ENCODE results near the gene LAMB1. TPM values are rescaled to one million over a fixed set of nuclear protein-coding genes. Genes with fewer than 3 reads are reported as not detected.

Gene LAMB1
- total RNA-seq, 2 experiments from 2014 or later = not detected

GRCh38 chr7:107874605-107875446 is 128.1 kb downstream of the LAMB1 start:
- DNase-seq (peak in 7 of 14 experiments; percentile 14 to 78 (median 50)), ATAC-seq (ENCODE audit: poor library complexity) (peak; percentile 70)
- no peaks in the 10 kb centered on the region for H3K27me3 ChIP-seq (ENCODE audit: control insufficient read depth in 1 of 2, insufficient read depth in 2 of 2, low read length in 2 of 2)
- Mint-ChIP-seq H3K27me3 (no peaks in the 10 kb centered on the region), H3K4me3 (no peak overlapping the region), H3K27ac (peak overlapping the region; percentile 73), H3K9me3 (no peaks in the 10 kb centered on the region), H3K4me1 (ENCODE audit: low read depth) (peaks cover 69% of the 10 kb centered on the region), H3K36me3 (ENCODE audit: low read depth) (no peaks in the 10 kb centered on the region)
- CTCF ChIA-PET = interaction anchor here (0.6 to 2.9 kb wide), 16 partner anchors 10 to 760 kb away, joined by 3 to 30 read pairs (median 4); partner anchors contain the start of genes CBLL1 and DLD
- H3K36me3 ChIP-seq (ENCODE audit: insufficient read depth, low read length) = no peaks in the 10 kb centered on the region
- TF ChIP-seq CTCF (IDR thresholded peaks at IDR 0.05) = peak; percentile 86
- POLR2A ChIA-PET = interaction anchor here (0.6 to 8.4 kb wide), 14 partner anchors 10 to 706 kb away, joined by 3 to 152 read pairs (median 4); partner anchors contain the start of genes CBLL1, DLD and HBP1
- H3K9me3 ChIP-seq (ENCODE audit: control insufficient read depth in 1 of 2, insufficient read depth in 1 of 2, low read length in 2 of 2) = no peaks in the 10 kb centered on the region
- H3K4me1 ChIP-seq (ENCODE audit: insufficient read depth, low read length) = peaks cover 20% of the 10 kb centered on the region
- peak overlapping the region in 1 of 2 donors; percentile 54 for H3K27ac ChIP-seq (ENCODE audit: low read depth in 1 of 2, low read length in 2 of 2)
- no peak overlapping the region for H3K4me3 ChIP-seq (ENCODE audit: low read length)
- intact Hi-C loops (cut with DNase I, micrococcal nuclease) = loop anchor here (1.0 to 10.0 kb wide), 4 partner anchors 131 to 1010 kb away; partner anchors contain the start of genes CBLL1 (in 1 of the 2) and PIK3CG (in 1 of the 2)

- no peaks in the 10 kb centered on the region for H3K9me3 Mint-ChIP-seq
- no peak overlapping the region for H3K4me3 Mint-ChIP-seq
Observed at GRCh38 chr7:107874111-107874510, 128.8 kb downstream of the LAMB1 start.

More at GRCh38 chr7:107874111-107874510, 128.8 kb downstream of the LAMB1 start:
- H3K36me3 Mint-ChIP-seq (ENCODE audit: low read depth) = no peaks in the 10 kb centered on the region
- TF ChIP-seq CTCF (IDR thresholded peaks at IDR 0.05) = no peak
- no peaks in the 10 kb centered on the region for H3K27me3 ChIP-seq (ENCODE audit: control insufficient read depth in 1 of 2, insufficient read depth in 2 of 2, low read length in 2 of 2)
- ChIA-PET POLR2A (interaction anchor here (0.6 to 8.4 kb wide), 8 partner anchors 10 to 706 kb away, joined by 3 to 152 read pairs (median 8); partner anchors contain the start of genes CBLL1, DLD and HBP1), CTCF (interaction anchor here (1.0 to 2.9 kb wide), 4 partner anchors 17 to 411 kb away, joined by 4 to 30 read pairs (median 6); partner anchors contain the start of gene CBLL1)
- DNase-seq (no peak), ATAC-seq (ENCODE audit: poor library complexity) (no peak)
- peaks cover 20% of the 10 kb centered on the region for H3K4me1 ChIP-seq (ENCODE audit: insufficient read depth, low read length)
- H3K27me3 Mint-ChIP-seq = no peaks in the 10 kb centered on the region
- no peaks in the 10 kb centered on the region for H3K36me3 ChIP-seq (ENCODE audit: insufficient read depth, low read length)
- no peak overlapping the region for H3K27ac ChIP-seq (ENCODE audit: low read depth in 1 of 2, low read length in 2 of 2)
- H3K4me3 ChIP-seq (ENCODE audit: low read length) = no peak overlapping the region
- no peaks in the 10 kb centered on the region for H3K9me3 ChIP-seq (ENCODE audit: control insufficient read depth in 1 of 2, insufficient read depth in 1 of 2, low read length in 2 of 2)
- H3K4me1 Mint-ChIP-seq (ENCODE audit: low read depth) = peaks cover 63% of the 10 kb centered on the region
- intact Hi-C loops (cut with DNase I, micrococcal nuclease) = loop anchor here (1.0 to 10.0 kb wide), 4 partner anchors 130 to 1009 kb away; partner anchors contain the start of genes CBLL1 (in 1 of the 2) and PIK3CG (in 1 of the 2)
- peak overlapping the region; percentile 73 for H3K27ac Mint-ChIP-seq

Other genes starting within 250 kb of the LAMB1 start
- not detected for gene SLC26A3, start 199.9 kb downstream of the LAMB1 start, total RNA-seq
- gene DLD, start 112.0 kb downstream of the LAMB1 start, total RNA-seq = 10 to 100 TPM; 74.3 to 74.9 TPM
- gene LAMB4, start 127.2 kb upstream of the LAMB1 start, total RNA-seq = under 1 TPM; 0.08 to 0.11 TPM

Measured in CD4-positive, alpha-beta T cell (primary cell).